Transverse colon (tissue), 4 donors: ENCODE results near the gene STK4. TPM values are rescaled to one million over a fixed set of nuclear protein-coding genes. Genes with fewer than 3 reads are reported as not detected.

ENCODE experiments used
- DNase-seq: peaks from one replicate; pipeline ENCODE4 v3.0.0-alpha.2; 2019
- H3K27ac ChIP-seq, 4 donors: fragments of 200-600 bp; sonication (generic); 2 replicates each; pipeline ENCODE4 v1.5.1; 2016 to 2018; ENCODE audit warnings: inconsistent platforms in 4 of 4
- H3K27me3 ChIP-seq: fragments of 200-600 bp; sonication (generic); 2 replicates; pipeline ENCODE4 v1.5.1; 2017; ENCODE audit warnings: inconsistent platforms
- H3K36me3 ChIP-seq, 4 donors: fragments of 200-600 bp; sonication (generic); 2 replicates each; pipeline ENCODE4 v1.5.1; 2017 to 2019; ENCODE audit warnings: inconsistent platforms in 4 of 4
- H3K4me1 ChIP-seq, 4 donors: fragments of 200-600 bp; sonication (generic); 2 replicates each; pipeline ENCODE4 v1.5.1; 2017 to 2020; ENCODE audit warnings: inconsistent platforms in 4 of 4
- H3K4me3 ChIP-seq, 4 donors: fragments of 200-600 bp; sonication (generic); 1 replicate in 1 of 4; 2 replicates in 3 of 4; pipeline versions ENCODE4 v1.5.1 to v1.6.1; 2017 to 2019; ENCODE audit warnings: inconsistent platforms in 4 of 4
- H3K9me3 ChIP-seq, 2 donors: fragments of 200-600 bp; sonication (generic); 2 replicates each; pipeline ENCODE4 v1.5.1; 2017 to 2019; ENCODE audit warnings: inconsistent platforms in 2 of 2
- CTCF ChIP-seq, 5 experiments: fragments of 200-600 bp in 3 of 5; fragments of 450-650 bp in 2 of 5; sonication (generic) in 3 of 5; IDR thresholded peaks; 1 replicate in 2 of 5; 2 replicates in 3 of 5; pipeline ENCODE4 v1.5.1; 2016 to 2017; ENCODE audit warnings: antibody characterized with exemption in 5 of 5, inconsistent platforms in 3 of 5, mild to moderate bottlenecking in 2 of 5, moderate library complexity in 1 of 5
- EP300 ChIP-seq: sonication (generic); formaldehyde crosslinking; IDR thresholded peaks from one replicate; pipeline ENCODE4 v1.6.1; 2017; ENCODE audit warnings: antibody characterized with exemption, low read depth
- POLR2A ChIP-seq: fragments of 450-650 bp; IDR thresholded peaks from one replicate; pipeline ENCODE4 v1.6.1; 2016; ENCODE audit warnings: antibody characterized with exemption, mild to moderate bottlenecking, moderate library complexity
- POLR2AphosphoS5 ChIP-seq, 3 donors: sonication (generic); formaldehyde crosslinking; IDR thresholded peaks; one replicate each; pipeline ENCODE4 v1.6.1; 2016; ENCODE audit warnings: antibody characterized with exemption in 3 of 3
- WGBS, 2 donors: methylation state at CpG; one replicate each; pipeline ENCODE4 v1.1.5; 2018; ENCODE audit warnings: low coverage in 1 of 2; 5-methylcytosine and 5-hydroxymethylcytosine counted together
- in situ Hi-C, 4 donors: fragments of 200-750 bp; cut with MboI; loops; one replicate each; pipeline versions ENCODE4 v1.15.0 to v1.15.1; 2017; ENCODE audit warnings: low sequenced_read_pairs in 3 of 4, low pct_ligation_motif_present in 1 of 4, low pct_unique_long_range_greater_than_20kb in 1 of 4
- intact Hi-C: fragments of 100-400 bp; cut with DNase I; formaldehyde crosslinking; loops from one replicate; pipeline ENCODE4 v1.15.1; 2023; ENCODE audit warnings: low total_unique reads
- total RNA-seq, 4 donors: library from RNA; depleted of rRNA; stranded (reverse); fragments of >200 nt; gene quantifications; one replicate each; pipeline ENCODE4 v1.1.0, GENCODE V29; 2016

STK4 gene
- total RNA-seq, 4 donors from 2014 or later: 30.3 to 78.1 (median 38.3) TPM

DNA sequence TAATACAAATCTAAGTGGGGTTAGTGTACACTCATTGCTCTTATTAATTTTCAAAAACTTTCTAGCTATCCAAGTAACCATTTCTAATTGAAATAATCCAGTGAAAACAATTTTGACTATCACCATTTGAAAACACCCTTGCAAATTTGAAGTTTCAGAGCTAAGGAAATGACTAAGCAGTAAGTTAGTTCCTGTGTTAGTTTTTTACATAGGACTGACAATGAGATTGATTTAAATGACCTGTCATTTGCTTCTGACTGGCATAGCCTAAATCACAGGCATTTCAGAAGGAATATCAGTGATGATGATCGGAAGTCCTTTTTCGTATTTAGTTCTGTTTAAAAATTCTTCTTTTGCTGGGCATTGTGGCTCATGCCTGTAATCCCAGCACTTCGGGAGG is 27.0 kb downstream of the STK4 start:
- intact Hi-C loops: no loop called here
- TF ChIP-seq POLR2AphosphoS5 (IDR thresholded peaks at IDR 0.05) (no peak), EP300 (no peak), CTCF (IDR thresholded peaks at IDR 0.05) (no peak), POLR2A (no peak)
- Histone ChIP-seq H3K4me1 (peaks cover 0 to 43% (median 18%) of the 10 kb centered on the region in 4 donors), H3K36me3 (peaks cover 0 to 18% (median 8%) of the 10 kb centered on the region in 4 donors), H3K9me3 (no peaks in the 10 kb centered on the region), H3K27me3 (no peaks in the 10 kb centered on the region), H3K4me3 (no peak overlapping the region), H3K27ac (peak overlapping the region in 2 of 4 donors; percentile 4 to 13)
- in situ Hi-C loops: no loop called here
- no peak for DNase-seq
- 89 to 98% methylated on average over 3 of the region's 3 CpGs for WGBS, 2 donors

- DNase-seq: no peak
- intact Hi-C loops (no loop called here), in situ Hi-C loops (no loop called here)
- Histone ChIP-seq H3K4me1 (peaks cover 0 to 19% (median 8%) of the 10 kb centered on the region in 4 donors), H3K27me3 (no peaks in the 10 kb centered on the region), H3K9me3 (no peaks in the 10 kb centered on the region), H3K4me3 (no peak overlapping the region), H3K36me3 (peaks cover 0 to 40% (median 17%) of the 10 kb centered on the region in 4 donors), H3K27ac (no peak overlapping the region)
- WGBS, 2 donors: 93 to 100% methylated on average over 2 to 6 of the region's 6 CpGs
- TF ChIP-seq POLR2A (no peak), CTCF (IDR thresholded peaks at IDR 0.05) (no peak), POLR2AphosphoS5 (IDR thresholded peaks at IDR 0.05) (no peak), EP300 (no peak)
Observed at GRCh38 chr20:44997171-44997570, 30.9 kb downstream of the STK4 start.

GRCh38 chr20:44997668-44998067 is 31.4 kb downstream of the STK4 start:
- no peak overlapping the region for H3K4me3 ChIP-seq
- peaks cover 0 to 45% (median 17%) of the 10 kb centered on the region in 4 donors for H3K36me3 ChIP-seq
- in situ Hi-C loops (no loop called here), intact Hi-C loops (no loop called here)
- no peak for TF ChIP-seq POLR2AphosphoS5 (IDR thresholded peaks at IDR 0.05)
- no peak for TF ChIP-seq CTCF (IDR thresholded peaks at IDR 0.05)
- no peaks in the 10 kb centered on the region for H3K9me3 ChIP-seq
- H3K27ac ChIP-seq: no peak overlapping the region
- peaks cover 0 to 14% (median 5%) of the 10 kb centered on the region in 4 donors for H3K4me1 ChIP-seq
- WGBS, 2 donors: 90 to 91% methylated on average over 5 of the region's 5 CpGs
- DNase-seq: no peak
- no peaks in the 10 kb centered on the region for H3K27me3 ChIP-seq

GRCh38 chr20:45008521-45009049 is 42.3 kb downstream of the STK4 start:
- Histone ChIP-seq H3K36me3 (peaks cover 0 to 20% (median 5%) of the 10 kb centered on the region in 4 donors), H3K4me1 (peaks cover 0 to 10% (median 0%) of the 10 kb centered on the region in 4 donors), H3K4me3 (no peak overlapping the region), H3K27ac (no peak overlapping the region), H3K9me3 (no peaks in the 10 kb centered on the region), H3K27me3 (no peaks in the 10 kb centered on the region)
- no peak for DNase-seq
- TF ChIP-seq POLR2A (no peak), POLR2AphosphoS5 (IDR thresholded peaks at IDR 0.05) (no peak), EP300 (no peak), CTCF (IDR thresholded peaks at IDR 0.05) (no peak)
- intact Hi-C loops (no loop called here), in situ Hi-C loops (loop anchor here in 1 of 4 donors (10.0 to 25.0 kb wide), 2 partner anchors 86 to 279 kb away; no protein-coding TSS in a partner anchor)
